Measurements from ENCODE around the gene FOLR2.

- no peak for TF ChIP-seq POLR2A (IDR thresholded peaks at IDR 0.05; ENCODE audit: low read depth, low read length)
- no peak for TF ChIP-seq POLR2AphosphoS5 (IDR thresholded peaks at IDR 0.05; ENCODE audit: low read depth, low read length)
- TF ChIP-seq TAF1 (IDR thresholded peaks at IDR 0.05; ENCODE audit: low read depth, low read length): no peak
These were observed 18.3 kb downstream of the FOLR2 start for GRCh38 chr11:72234920-72235319.

Data from GM12891 (cell line).